GM12878 (cell line): ENCODE data around the gene HNRNPH3. TPM values are rescaled to one million over a fixed set of nuclear protein-coding genes. Genes with fewer than 3 reads are reported as not detected.

ENCODE experiments used
- ATAC-seq: fragments of 200-7000 bp; cut with Tn5 transposase; 3 replicates; pipeline ENCODE4 v1.9.1; 2020; ENCODE audit warnings: mild to moderate bottlenecking, moderate library complexity
- BruUV-seq: library from RNA; stranded (reverse); fragments of 400-500 nt; replicated peaks from 2 replicates; lab custom pipeline; 2021; lab: Mats Ljungman, UMichigan
- CTCF ChIA-PET: fragments of 300-600 bp; sonication (Branson Sonifier 250); formaldehyde crosslinking; extraction: SDS; loops from one replicate; lab custom pipeline; 2021; ENCODE audit warnings: inconsistent platforms; lab: Yijun Ruan, JAX
- POLR2A ChIA-PET: fragments of 350-600 bp; formaldehyde crosslinking; extraction: SDS; loops from one replicate; lab custom pipeline; 2021; ENCODE audit warnings: inconsistent platforms; lab: Charles Lee
- RAD21 ChIA-PET: fragments of 300-600 bp; sonication (Branson Sonifier 250); formaldehyde crosslinking; loops from one replicate; lab custom pipeline; 2023; ENCODE audit warnings: antibody characterized with exemption; ENCODE audit not compliant: unreplicated experiment; lab: Charles Lee
- SMC1A ChIA-PET: fragments of 300-600 bp; sonication (Branson Sonifier 250); formaldehyde crosslinking; loops from one replicate; lab custom pipeline; 2023; ENCODE audit not compliant: unreplicated experiment, uncharacterized antibody; lab: Charles Lee
- DNase-seq: peaks from one replicate; pipeline ENCODE4 v3.0.0-alpha.2; 2011; ENCODE audit warnings: low read depth, low spot score
- FAIRE-seq: peaks from 3 replicates; lab custom pipeline; 2011; peaks lifted over from hg19 to GRCh38; lab: Jason Lieb, UNC
- H2AFZ ChIP-seq: 2 replicates; pipeline ENCODE4 v1.6.0; 2011; ENCODE audit warnings: low read depth, low read length, control low read depth; ENCODE audit not compliant: control insufficient read depth
- H3K27ac ChIP-seq: 2 replicates; pipeline ENCODE4 v1.5.1; 2011; ENCODE audit warnings: control low read depth; ENCODE audit not compliant: control insufficient read depth, insufficient read depth
- H3K27me3 ChIP-seq, 2 experiments: replicated peaks in 1 of 2; 2 replicates each; pipeline versions ENCODE4 v1.6.0 to v1.6.1; 2011; ENCODE audit warnings: low read length in 1 of 2; ENCODE audit not compliant: control insufficient read depth in 2 of 2, insufficient read depth in 2 of 2
- H3K36me3 ChIP-seq, 2 experiments: 2 replicates each; pipeline ENCODE4 v1.5.1; 2011; ENCODE audit warnings: low read length in 1 of 2; ENCODE audit not compliant: control insufficient read depth in 2 of 2, insufficient read depth in 2 of 2
- H3K4me1 ChIP-seq: 2 replicates; pipeline ENCODE4 v1.6.1; 2011; ENCODE audit warnings: mild to moderate bottlenecking, low read length, moderate library complexity, mixed read lengths; ENCODE audit not compliant: control insufficient read depth, insufficient read depth
- H3K4me2 ChIP-seq: 2 replicates; pipeline ENCODE4 v1.6.0; 2011; ENCODE audit warnings: control low read depth; ENCODE audit not compliant: control insufficient read depth, insufficient read depth
- H3K4me3 ChIP-seq: fragments of 200-600 bp; sonication (generic); 2 replicates; pipeline ENCODE4 v1.5.1; 2016
- H3K79me2 ChIP-seq: 2 replicates; pipeline ENCODE4 v1.6.0; 2011; ENCODE audit warnings: low read length; ENCODE audit not compliant: control insufficient read depth, insufficient read depth
- H3K9ac ChIP-seq: 2 replicates; pipeline ENCODE4 v1.8.0; 2011; ENCODE audit warnings: low read length, control low read depth, mixed read lengths; ENCODE audit not compliant: control insufficient read depth, insufficient read depth
- H3K9me3 ChIP-seq: replicated peaks from 3 replicates; pipeline ENCODE4 v1.5.1; 2011; ENCODE audit warnings: mild to moderate bottlenecking, low read length; ENCODE audit not compliant: control insufficient read depth, insufficient read depth
- H4K20me1 ChIP-seq: 2 replicates; pipeline ENCODE4 v1.6.0; 2011; ENCODE audit not compliant: control insufficient read depth, insufficient read depth
- KLF5 ChIP-seq: fragments of 450-650 bp; IDR thresholded peaks from 2 replicates; pipeline ENCODE4 v1.6.1; 2014; ENCODE audit warnings: mild to moderate bottlenecking; ENCODE audit not compliant: partially characterized antibody
- STAT3 ChIP-seq: IDR thresholded peaks from 2 replicates; pipeline ENCODE4 v1.6.1; 2011; ENCODE audit warnings: low read depth, low read length, improper control_type of control experiment
- YBX1 ChIP-seq: fragments of 450-650 bp; IDR thresholded peaks from 2 replicates; pipeline ENCODE4 v1.6.1; 2016; ENCODE audit warnings: antibody characterized with exemption
- WGBS: methylation state at CpG from one replicate; pipeline ENCODE4 v1.1.6; 2016; ENCODE audit warnings: low lambda C conversion rate; ENCODE audit not compliant: insufficient replicate concordance, insufficient coverage; ENCODE audit errors: missing lambda C conversion rate; 5-methylcytosine and 5-hydroxymethylcytosine counted together
- in situ Hi-C: fragments of 300-500 bp; cut with MboI; formaldehyde crosslinking; loops from 9 replicates; pipeline ENCODE4 v1.14.3; 2018; ENCODE audit warnings: mixed read lengths
- intact Hi-C: fragments of 100-400 bp; cut with micrococcal nuclease; formaldehyde crosslinking; loops from one replicate; pipeline ENCODE4 v1.14.2; 2022; ENCODE audit not compliant: unreplicated experiment
- polyA plus RNA-seq, 11 experiments: library from polyadenylated mRNA; depleted of rRNA in 4 of 11; unstranded in 6 of 11; stranded (reverse) in 5 of 11; fragments of >200 nt; fragmentation: Nextera tagmentation in 4 of 11; fragmentation: Illumina TruSeq in 1 of 11; extraction: Ambion mirVana in 4 of 11; extraction: Trizol in 1 of 11; gene quantifications; 1 replicate in 1 of 11; 2 replicates in 10 of 11; pipeline versions ENCODE4 v1.2.1 to v1.2.3, GENCODE V29; 2011 to 2016; ENCODE audit warnings: inconsistent platforms in 2 of 11, missing spikeins in 2 of 11, low read depth in 1 of 11
- total RNA-seq, 4 experiments: library from RNA; depleted of rRNA in 3 of 4; stranded (reverse); fragments of >200 nt in 3 of 4; fragmentation: Illumina TruSeq in 1 of 4; extraction: Trizol in 1 of 4; gene quantifications; 2 replicates each; pipeline versions ENCODE4 v1.2.1 to v1.2.3, GENCODE V29; 2013 to 2021
- TF ChIP-seq, protein P1 (sequence below): fragments of 450-650 bp; formaldehyde crosslinking; IDR thresholded peaks from 2 replicates; pipeline ENCODE4 v1.5.0; 2022; ENCODE audit warnings: mild to moderate bottlenecking, missing genetic modification characterization
- TF ChIP-seq, protein P2 (sequence below): fragments of 450-650 bp; IDR thresholded peaks from 2 replicates; pipeline ENCODE4 v1.6.1; 2017; ENCODE audit warnings: low read depth, mild to moderate bottlenecking, moderate library complexity
- TF ChIP-seq, protein P3 (sequence below): fragments of 450-650 bp; IDR thresholded peaks from 2 replicates; pipeline ENCODE4 v1.6.1; 2017; ENCODE audit warnings: antibody characterized with exemption, mild to moderate bottlenecking, moderate library complexity

Gene HNRNPH3
- total and polyA plus RNA-seq, 10 of the 15 experiments (the other 5 are each of a cell fraction or from before 2014, with no cell fraction given): 20.1 to 292 (median 121) TPM

DNA sequence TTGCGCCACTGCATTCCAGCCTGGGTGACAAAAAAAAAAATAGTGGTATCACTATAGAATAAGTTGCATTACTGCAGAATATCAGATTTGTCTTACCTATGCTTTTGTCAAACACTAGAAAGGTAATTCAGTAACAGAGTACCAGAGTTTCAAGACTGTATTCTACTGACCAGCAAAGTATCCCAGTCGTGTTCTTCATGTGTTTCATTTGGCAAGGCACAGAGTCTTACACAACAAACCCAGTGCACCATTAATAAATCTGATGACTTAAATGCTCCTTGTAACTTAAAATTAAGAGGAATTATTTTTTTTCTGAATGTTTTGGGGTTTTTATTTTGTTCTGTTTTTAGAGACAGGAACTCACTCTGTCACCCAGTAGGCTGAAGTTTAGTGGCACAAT is 35.3 kb downstream of the HNRNPH3 start:
- no peaks in the 10 kb centered on the region for H3K27me3 ChIP-seq
- no peaks in the 10 kb centered on the region for H3K79me2 ChIP-seq
- ATAC-seq (no peak), FAIRE-seq (no peak), DNase-seq (no peak)
- TF ChIP-seq KLF5 (no peak), STAT3 (no peak), YBX1 (no peak)
- TF ChIP-seq, protein P1, sequence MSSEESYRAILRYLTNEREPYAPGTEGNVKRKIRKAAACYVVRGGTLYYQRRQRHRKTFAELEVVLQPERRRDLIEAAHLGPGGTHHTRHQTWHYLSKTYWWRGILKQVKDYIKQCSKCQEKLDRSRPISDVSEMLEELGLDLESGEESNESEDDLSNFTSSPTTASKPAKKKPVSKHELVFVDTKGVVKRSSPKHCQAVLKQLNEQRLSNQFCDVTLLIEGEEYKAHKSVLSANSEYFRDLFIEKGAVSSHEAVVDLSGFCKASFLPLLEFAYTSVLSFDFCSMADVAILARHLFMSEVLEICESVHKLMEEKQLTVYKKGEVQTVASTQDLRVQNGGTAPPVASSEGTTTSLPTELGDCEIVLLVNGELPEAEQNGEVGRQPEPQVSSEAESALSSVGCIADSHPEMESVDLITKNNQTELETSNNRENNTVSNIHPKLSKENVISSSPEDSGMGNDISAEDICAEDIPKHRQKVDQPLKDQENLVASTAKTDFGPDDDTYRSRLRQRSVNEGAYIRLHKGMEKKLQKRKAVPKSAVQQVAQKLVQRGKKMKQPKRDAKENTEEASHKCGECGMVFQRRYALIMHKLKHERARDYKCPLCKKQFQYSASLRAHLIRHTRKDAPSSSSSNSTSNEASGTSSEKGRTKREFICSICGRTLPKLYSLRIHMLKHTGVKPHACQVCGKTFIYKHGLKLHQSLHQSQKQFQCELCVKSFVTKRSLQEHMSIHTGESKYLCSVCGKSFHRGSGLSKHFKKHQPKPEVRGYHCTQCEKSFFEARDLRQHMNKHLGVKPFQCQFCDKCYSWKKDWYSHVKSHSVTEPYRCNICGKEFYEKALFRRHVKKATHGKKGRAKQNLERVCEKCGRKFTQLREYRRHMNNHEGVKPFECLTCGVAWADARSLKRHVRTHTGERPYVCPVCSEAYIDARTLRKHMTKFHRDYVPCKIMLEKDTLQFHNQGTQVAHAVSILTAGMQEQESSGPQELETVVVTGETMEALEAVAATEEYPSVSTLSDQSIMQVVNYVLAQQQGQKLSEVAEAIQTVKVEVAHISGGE (CRISPR knock-in tag): no peak
- TF ChIP-seq, protein P2, sequence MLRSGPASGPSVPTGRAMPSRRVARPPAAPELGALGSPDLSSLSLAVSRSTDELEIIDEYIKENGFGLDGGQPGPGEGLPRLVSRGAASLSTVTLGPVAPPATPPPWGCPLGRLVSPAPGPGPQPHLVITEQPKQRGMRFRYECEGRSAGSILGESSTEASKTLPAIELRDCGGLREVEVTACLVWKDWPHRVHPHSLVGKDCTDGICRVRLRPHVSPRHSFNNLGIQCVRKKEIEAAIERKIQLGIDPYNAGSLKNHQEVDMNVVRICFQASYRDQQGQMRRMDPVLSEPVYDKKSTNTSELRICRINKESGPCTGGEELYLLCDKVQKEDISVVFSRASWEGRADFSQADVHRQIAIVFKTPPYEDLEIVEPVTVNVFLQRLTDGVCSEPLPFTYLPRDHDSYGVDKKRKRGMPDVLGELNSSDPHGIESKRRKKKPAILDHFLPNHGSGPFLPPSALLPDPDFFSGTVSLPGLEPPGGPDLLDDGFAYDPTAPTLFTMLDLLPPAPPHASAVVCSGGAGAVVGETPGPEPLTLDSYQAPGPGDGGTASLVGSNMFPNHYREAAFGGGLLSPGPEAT: no peak
- TF ChIP-seq, protein P3, sequence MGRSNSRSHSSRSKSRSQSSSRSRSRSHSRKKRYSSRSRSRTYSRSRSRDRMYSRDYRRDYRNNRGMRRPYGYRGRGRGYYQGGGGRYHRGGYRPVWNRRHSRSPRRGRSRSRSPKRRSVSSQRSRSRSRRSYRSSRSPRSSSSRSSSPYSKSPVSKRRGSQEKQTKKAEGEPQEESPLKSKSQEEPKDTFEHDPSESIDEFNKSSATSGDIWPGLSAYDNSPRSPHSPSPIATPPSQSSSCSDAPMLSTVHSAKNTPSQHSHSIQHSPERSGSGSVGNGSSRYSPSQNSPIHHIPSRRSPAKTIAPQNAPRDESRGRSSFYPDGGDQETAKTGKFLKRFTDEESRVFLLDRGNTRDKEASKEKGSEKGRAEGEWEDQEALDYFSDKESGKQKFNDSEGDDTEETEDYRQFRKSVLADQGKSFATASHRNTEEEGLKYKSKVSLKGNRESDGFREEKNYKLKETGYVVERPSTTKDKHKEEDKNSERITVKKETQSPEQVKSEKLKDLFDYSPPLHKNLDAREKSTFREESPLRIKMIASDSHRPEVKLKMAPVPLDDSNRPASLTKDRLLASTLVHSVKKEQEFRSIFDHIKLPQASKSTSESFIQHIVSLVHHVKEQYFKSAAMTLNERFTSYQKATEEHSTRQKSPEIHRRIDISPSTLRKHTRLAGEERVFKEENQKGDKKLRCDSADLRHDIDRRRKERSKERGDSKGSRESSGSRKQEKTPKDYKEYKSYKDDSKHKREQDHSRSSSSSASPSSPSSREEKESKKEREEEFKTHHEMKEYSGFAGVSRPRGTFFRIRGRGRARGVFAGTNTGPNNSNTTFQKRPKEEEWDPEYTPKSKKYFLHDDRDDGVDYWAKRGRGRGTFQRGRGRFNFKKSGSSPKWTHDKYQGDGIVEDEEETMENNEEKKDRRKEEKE: no peak
- no peak overlapping the region for H3K4me3 ChIP-seq
- H3K36me3 ChIP-seq: peaks cover 0 to 8% of the 10 kb centered on the region in 2 experiments; a peak in 2 of 4 replicates
- no peaks in the 10 kb centered on the region for H4K20me1 ChIP-seq
- in situ Hi-C loops (no loop called here), intact Hi-C loops (no loop called here)
- ChIA-PET CTCF (no interaction called here), POLR2A (no interaction called here), RAD21 (no interaction called here), SMC1A (no interaction called here)
- H3K4me2 ChIP-seq: no peak overlapping the region
- 96% methylated on average over 2 of the region's 2 CpGs for WGBS
- H3K4me1 ChIP-seq: no peaks in the 10 kb centered on the region
- H3K27ac ChIP-seq: no peak overlapping the region
- H3K9ac ChIP-seq: no peak overlapping the region
- H2AFZ ChIP-seq: no peak overlapping the region
- peaks cover 6% of the 10 kb centered on the region; the same call in 2 of the 3 replicates for H3K9me3 ChIP-seq
- BruUV-seq: no TSS peak
